Right ventricle myocardium superior (tissue), 1 donor: ENCODE measurements around the gene LBX2. TPM values are rescaled to one million over a fixed set of nuclear protein-coding genes. Genes with fewer than 3 reads are reported as not detected.

ENCODE experiments used
- ATAC-seq: fragments of 200-7000 bp; cut with Tn5 transposase; one replicate; pipeline ENCODE4 v1.9.1; 2020; ENCODE audit warnings: mild to moderate bottlenecking; ENCODE audit not compliant: poor library complexity
- DNase-seq: peaks from one replicate; pipeline ENCODE4 v3.0.0-alpha.2; 2020
- intact Hi-C: fragments of 100-400 bp; cut with DNase I; formaldehyde crosslinking; loops from one replicate; pipeline ENCODE4 v1.11.2; 2022
- total RNA-seq: library from RNA; stranded (reverse); fragmentation: NEBNext Ultra II Directional; extraction: Animal tissue kit (Norgen Biotek cat#: 25700); gene quantifications from one replicate; pipeline ENCODE4 v1.2.1, GENCODE V29; 2021
- donor health status: DM: no; HTN: yes; CAD: no; lungs with severe emphysema.

Gene LBX2
- total RNA-seq, 1 donor from 2014 or later, result 0.16 TPM

- DNase-seq (no peak), ATAC-seq (no peak)
- intact Hi-C loops, result no loop called here
These were observed 10.9 kb upstream of the LBX2 start for GRCh38 chr2:74510272-74510671.

GRCh38 chr2:74507926-74508520 is 8.6 kb upstream of the LBX2 start:
- no peak for ATAC-seq
- intact Hi-C loops, result no loop called here
- no peak for DNase-seq

GRCh38 chr2:74507145-74507925 is 7.9 kb upstream of the LBX2 start, which contains the start of gene PCGF1:
TSS of gene PCGF1 (minus strand) at chr2:74507695. CDS start at chr2:74507668, 27 bp downstream.
- ATAC-seq (peak; percentile 97), DNase-seq (peak; percentile 100)
- intact Hi-C loops, result no loop called here

- ATAC-seq (no peak), DNase-seq (no peak)
- intact Hi-C loops, result no loop called here
These were observed 6.2 kb upstream of the LBX2 start for GRCh38 chr2:74505448-74506246.

GRCh38 chr2:74504591-74504990 is 5.2 kb upstream of the LBX2 start:
- DNase-seq, result no peak
- intact Hi-C loops, result no loop called here
- no peak for ATAC-seq

- intact Hi-C loops, result no loop called here
- DNase-seq (no peak), ATAC-seq (no peak)
These were observed 4.4 kb upstream of the LBX2 start for GRCh38 chr2:74503506-74504475.

- intact Hi-C loops, result no loop called here
- peak; percentile 91 for DNase-seq
These were observed 3.5 kb upstream of the LBX2 start for GRCh38 chr2:74502720-74503505.

GRCh38 chr2:74502147-74502719 is 2.8 kb upstream of the LBX2 start:
- ATAC-seq, result peak; percentile 9
- no peak for DNase-seq
- intact Hi-C loops, result no loop called here

More at GRCh38 chr2:74502720-74503505, 3.5 kb upstream of the LBX2 start:
- peak; percentile 70 for ATAC-seq

GRCh38 chr2:74501335-74502071 is 2.1 kb upstream of the LBX2 start:
- DNase-seq (no peak), ATAC-seq (no peak)
- intact Hi-C loops, result loop anchor here (2.0 kb wide), 1 partner anchor 17 kb away; no protein-coding TSS in a partner anchor

GRCh38 chr2:74500578-74500946 is 1.2 kb upstream of the LBX2 start:
- ATAC-seq (no peak), DNase-seq (no peak)
- intact Hi-C loops, result loop anchor here (2.0 kb wide), 1 partner anchor 16 kb away; no protein-coding TSS in a partner anchor

GRCh38 chr2:74499940-74500577 is 656 bp upstream of the LBX2 start:
- ATAC-seq (no peak), DNase-seq (no peak)
- intact Hi-C loops, result loop anchor here (2.0 kb wide), 1 partner anchor 15 kb away; no protein-coding TSS in a partner anchor

GRCh38 chr2:74498500-74499266 is 720 bp downstream of the LBX2 start:
- ATAC-seq (no peak), DNase-seq (no peak)
- intact Hi-C loops, result no loop called here

- peak; percentile 6 for ATAC-seq
- no peak for DNase-seq
- intact Hi-C loops, result no loop called here
These were observed 1.5 kb downstream of the LBX2 start for GRCh38 chr2:74497777-74498499.

- ATAC-seq, result no peak
- no peak for DNase-seq
- intact Hi-C loops, result no loop called here
These were observed 2.2 kb downstream of the LBX2 start for GRCh38 chr2:74496997-74497776.
